Gastrocnemius medialis (tissue), 4 donors: ENCODE measurements around the gene SCYL1.

Experiments
- CTCF ChIP-seq, 5 experiments: fragments of 450-650 bp in 3 of 5; fragments of 200-600 bp in 2 of 5; sonication (generic) in 2 of 5; IDR thresholded peaks in 4 of 5; conservative IDR thresholded peaks in 1 of 5; 1 replicate in 4 of 5; 2 replicates in 1 of 5; pipeline ENCODE4 v1.5.1; 2016 to 2019; ENCODE audit warnings: antibody characterized with exemption in 5 of 5, mild to moderate bottlenecking in 3 of 5, moderate library complexity in 3 of 5
- POLR2A ChIP-seq, 2 donors: fragments of 450-650 bp; IDR thresholded peaks; one replicate each; pipeline ENCODE4 v1.6.1; 2017; ENCODE audit warnings: antibody characterized with exemption in 2 of 2, mild to moderate bottlenecking in 2 of 2, moderate library complexity in 2 of 2

GRCh38 chr11:65563601-65564000, 38.7 kb downstream of the SCYL1 start:
- TF ChIP-seq CTCF (IDR thresholded peaks at IDR 0.05 in 4 of 5, conservative IDR thresholded peaks at IDR 0.05 in 1 of 5) (no peak), POLR2A (IDR thresholded peaks at IDR 0.05) (no peak)
